Uterus (tissue), 2 donors: ENCODE results near the gene XYLT1.

Source experiments
- CTCF ChIP-seq, 4 experiments: fragments of 200-600 bp in 2 of 4; fragments of 450-650 bp in 2 of 4; sonication (generic) in 2 of 4; IDR thresholded peaks; one replicate each; pipeline ENCODE4 v1.5.1; 2016 to 2019; ENCODE audit warnings: antibody characterized with exemption in 4 of 4, mild to moderate bottlenecking in 2 of 4, moderate library complexity in 1 of 4
- POLR2A ChIP-seq, 2 donors: fragments of 450-650 bp; IDR thresholded peaks; one replicate each; pipeline ENCODE4 v1.6.1; 2016; ENCODE audit warnings: antibody characterized with exemption in 2 of 2, mild to moderate bottlenecking in 1 of 2, moderate library complexity in 1 of 2

GRCh38 chr16:17316005-17316404, 154.8 kb downstream of the XYLT1 start:
- TF ChIP-seq POLR2A (IDR thresholded peaks at IDR 0.05) (no peak), CTCF (IDR thresholded peaks at IDR 0.05) (no peak)
